Epidermal melanocyte (primary cell): Measurements from ENCODE around the gene FAM120C.
A peak's percentile ranks its signal among the peaks of the same experiment; 100 is the strongest.

Source experiments
- DNase-seq: peaks from one replicate; pipeline ENCODE4 v3.0.0; 2011; ENCODE audit warnings: low spot score; ENCODE audit not compliant: insufficient read length

Gene FAM120C, protein sequence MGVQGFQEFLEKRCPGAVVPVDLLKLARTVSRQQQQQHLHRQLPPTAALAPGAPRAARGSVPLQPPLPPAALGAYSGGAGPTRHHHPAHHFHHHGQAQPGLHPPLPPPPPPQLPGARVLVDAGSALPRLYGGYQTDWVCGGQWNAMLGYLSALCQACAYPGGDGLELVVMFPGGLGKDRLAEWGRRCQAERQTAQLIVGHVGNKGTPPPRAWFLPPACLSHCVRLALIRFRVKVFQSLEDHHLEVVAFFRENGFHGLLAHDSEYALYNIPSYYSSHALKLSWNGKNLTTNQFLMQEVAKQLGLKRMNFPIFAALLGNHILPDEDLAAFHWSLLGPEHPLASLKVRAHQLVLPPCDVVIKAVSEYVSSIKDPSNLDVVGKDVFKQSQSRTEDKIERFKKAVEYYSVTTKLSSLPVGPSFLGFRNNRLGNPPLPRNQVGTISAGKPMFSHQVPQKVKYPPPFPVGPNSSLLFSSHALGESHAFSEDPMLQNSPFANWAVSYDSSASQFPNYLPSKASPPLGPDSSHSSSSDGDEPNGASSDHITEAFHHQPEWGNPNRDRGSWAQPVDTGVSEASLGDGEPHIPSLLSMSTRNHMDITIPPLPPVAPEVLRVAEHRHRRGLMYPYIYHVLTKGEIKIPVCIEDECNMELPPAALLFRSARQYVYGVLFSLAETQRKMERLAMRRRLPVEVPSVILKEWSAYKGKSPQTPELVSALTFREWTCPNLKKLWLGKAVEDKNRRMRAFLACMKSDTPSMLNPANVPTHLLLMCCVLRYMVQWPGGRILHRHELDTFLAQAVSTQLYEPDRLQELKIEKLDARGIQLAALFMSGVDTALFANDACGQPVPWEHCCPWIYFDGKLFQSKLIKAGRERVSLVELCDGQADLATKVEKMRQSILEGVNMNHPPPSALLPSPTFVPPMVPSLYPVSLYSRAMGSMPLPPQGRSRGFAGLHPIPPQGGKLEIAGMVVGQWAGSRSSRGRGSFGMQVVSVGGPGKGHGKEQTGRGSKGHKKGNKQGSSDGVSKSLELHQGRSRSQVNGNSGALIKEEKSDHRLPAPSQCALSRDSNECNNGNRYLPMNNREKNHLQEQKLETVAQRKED

DNA sequence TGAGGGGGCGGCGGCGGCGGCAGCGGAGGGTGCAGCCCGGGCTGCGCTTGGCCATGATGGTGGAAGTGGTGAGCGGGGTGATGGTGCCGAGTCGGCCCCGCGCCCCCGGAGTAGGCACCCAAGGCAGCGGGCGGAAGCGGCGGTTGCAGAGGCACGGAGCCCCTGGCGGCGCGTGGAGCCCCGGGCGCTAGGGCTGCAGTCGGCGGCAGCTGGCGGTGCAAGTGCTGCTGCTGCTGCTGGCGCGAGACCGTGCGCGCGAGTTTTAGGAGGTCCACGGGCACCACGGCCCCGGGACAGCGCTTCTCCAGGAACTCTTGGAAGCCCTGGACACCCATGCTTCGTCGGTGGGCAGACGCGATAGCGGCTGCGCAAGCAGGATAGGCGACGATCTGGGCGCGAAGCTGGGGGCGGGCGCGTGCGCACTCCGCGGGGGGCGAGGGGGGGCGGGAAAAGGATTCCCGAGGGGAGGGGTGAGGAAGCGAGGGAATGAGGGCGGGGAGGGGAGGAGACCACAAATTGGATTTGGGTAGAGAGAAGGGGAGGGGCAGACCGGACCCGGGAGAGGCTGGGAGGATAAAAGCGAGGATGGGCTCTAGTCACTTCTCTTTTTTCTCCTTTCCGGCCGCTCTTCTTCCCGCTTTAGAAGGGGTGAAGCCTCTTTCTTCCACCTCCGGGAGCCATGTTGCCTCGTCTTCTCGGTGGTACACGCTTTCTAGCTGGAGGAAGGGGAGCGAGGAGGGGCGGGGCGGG, at the start of gene FAM120C:
FAM120C (minus strand) TSS at position 391 of the 750 bp plus-strand sequence; CDS start at position 335, 56 bp downstream.
- peak; percentile 62 for DNase-seq

GRCh38 chrX:54230435-54231148, 47.5 kb upstream of the FAM120C start:
- no peak for DNase-seq

DNA sequence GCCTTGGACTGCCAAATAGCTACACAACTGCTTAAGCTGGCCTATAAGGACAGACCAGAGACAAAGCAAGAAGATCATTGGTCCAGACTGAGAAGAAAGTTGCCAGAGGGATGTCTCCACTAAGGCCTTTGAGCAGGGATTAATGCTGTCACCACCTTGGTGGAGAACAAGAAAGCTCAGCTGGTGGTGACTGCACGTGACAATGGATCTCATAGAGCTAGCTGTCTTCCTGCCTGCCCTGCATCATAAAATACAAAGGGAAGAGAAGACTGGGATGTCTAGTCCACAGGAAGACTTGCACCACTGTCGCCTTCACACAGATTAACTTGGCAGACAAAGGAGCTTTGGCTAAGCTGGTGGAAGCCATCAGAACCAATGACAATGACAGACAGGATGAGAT, 40.5 kb upstream of the FAM120C start:
- no peak for DNase-seq

DNA sequence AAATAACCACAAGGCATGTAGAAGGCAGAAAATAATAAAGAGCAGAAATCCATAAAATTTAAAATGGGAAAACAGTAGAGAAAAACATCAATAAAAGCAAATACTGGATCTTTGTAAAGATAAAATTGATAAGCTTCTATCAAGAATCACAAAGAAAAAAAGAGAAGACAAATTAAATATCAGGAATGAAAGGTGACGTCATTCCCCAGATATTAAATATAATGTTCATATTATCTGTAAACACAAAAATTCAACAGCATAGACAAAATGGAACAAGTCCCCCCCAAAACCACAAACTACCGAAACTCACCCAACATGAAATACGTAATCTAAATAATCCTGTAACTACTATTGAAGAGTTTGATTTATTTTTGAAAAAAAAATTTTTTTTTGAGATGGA, 30.5 kb upstream of the FAM120C start:
- no peak for DNase-seq

GRCh38 chrX:54208531-54208930, 25.5 kb upstream of the FAM120C start:
- DNase-seq, result no peak

DNA sequence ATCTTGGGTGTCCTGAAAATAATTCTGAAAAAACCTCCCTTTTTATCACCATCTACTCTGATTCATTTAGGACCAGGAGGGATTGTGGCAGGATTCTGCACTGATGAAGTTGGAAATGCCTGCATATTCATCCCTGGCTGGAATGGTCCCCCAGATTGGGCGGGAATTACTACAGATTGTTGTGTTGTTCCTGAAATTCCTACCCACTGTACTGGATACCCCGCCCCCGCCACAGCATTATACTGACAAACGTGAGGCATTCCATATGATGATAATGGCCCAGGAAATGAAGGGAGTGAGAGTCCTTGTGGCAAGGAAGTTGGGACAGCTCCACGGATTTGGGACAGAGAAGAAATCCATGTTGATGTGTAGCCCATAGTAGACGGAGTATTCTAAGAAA, 15.2 kb upstream of the FAM120C start:
- DNase-seq, result no peak

GRCh38 chrX:54194982-54195588, 12.0 kb upstream of the FAM120C start:
- no peak for DNase-seq

DNA sequence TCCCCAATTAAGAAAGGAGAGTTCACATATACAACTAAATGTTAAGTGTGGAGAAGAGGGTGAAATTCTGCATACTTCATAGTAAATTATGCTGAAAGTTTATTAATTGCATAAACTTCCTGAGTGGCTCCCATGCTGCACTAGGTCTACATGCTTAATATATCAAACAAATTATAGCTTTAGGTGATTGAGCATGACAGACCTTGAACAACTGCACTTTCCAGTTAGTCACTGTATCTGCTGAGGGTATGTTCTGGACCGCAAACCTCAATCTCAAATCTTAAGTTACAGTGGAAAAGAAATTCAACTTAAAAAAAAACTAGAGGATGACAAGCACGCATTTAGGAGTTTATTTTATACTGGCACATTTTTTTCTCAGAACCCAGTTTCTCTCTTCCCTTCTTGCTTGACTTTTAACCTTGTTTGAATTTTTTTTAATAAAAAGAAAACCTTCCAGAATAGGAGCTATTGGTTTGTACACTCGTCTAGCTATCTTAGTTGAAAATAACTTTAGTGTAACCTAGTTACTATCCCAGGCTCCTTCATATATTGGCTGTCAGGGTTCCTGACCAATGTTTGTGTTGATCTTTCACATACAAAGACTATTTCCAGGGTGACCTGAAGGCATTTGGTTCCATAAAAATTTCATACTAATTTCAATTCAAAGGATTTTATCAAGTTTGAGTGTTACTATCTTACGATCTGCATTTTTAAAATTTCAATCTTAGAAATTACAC, 10.2 kb upstream of the FAM120C start:
- no peak for DNase-seq

DNA sequence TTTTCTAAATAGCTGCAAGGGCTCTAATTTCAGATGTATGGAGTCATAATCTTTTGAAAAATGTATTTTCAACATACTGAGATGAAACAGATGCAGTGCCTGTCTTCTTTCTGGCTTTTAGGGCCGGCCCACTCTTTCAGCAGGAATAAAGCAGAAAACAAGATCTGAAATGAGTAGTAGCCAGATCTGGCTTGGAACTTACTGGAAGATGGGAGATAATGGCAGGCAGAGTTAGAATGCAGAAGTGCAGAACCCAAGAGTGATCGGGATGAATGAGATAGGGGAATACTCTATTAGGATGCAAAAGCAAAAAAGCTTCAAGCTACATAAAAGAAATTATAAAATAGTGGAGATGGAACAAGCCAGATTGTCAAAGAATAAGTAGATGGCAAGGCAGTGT, 1.4 kb upstream of the FAM120C start:
- DNase-seq, result no peak

DNA sequence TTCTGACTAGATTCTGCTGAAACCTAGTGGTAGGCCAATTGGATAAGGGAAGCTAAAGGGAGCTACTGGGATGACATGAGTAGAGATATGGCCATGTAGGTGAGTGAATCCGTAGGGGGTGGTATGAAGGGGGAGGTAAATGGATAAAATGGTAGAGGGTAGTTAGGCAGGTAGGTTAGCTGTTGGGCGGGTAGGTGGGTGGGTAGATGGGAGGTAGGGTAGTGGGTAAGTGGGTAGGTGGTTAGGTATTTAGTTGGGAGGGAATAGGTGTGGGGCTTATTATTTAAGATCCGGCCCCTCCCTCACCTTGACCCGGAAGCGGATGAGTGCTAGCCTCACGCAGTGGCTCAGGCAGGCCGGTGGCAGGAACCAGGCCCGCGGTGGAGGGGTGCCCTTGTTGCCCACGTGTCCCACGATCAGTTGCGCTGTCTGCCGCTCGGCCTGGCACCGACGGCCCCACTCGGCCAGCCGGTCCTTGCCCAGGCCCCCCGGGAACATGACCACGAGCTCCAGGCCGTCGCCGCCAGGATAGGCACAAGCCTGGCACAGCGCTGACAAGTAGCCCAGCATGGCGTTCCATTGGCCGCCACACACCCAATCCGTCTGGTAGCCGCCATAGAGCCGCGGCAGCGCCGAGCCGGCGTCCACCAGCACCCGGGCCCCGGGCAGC, 725 bp downstream of the FAM120C start:
- DNase-seq, result no peak

- no peak for DNase-seq
These were observed 1.7 kb downstream of the FAM120C start for GRCh38 chrX:54181202-54181953.

- no peak for DNase-seq
These were observed 2.7 kb downstream of the FAM120C start for GRCh38 chrX:54180403-54180802.

- no peak for DNase-seq
These were observed 4.7 kb downstream of the FAM120C start for GRCh38 chrX:54178100-54178940.

- DNase-seq, result peak; percentile 19
These were observed 5.7 kb downstream of the FAM120C start for GRCh38 chrX:54177306-54177705.

GRCh38 chrX:54173791-54174190, 9.3 kb downstream of the FAM120C start:
- DNase-seq, result no peak

GRCh38 chrX:54172455-54172854, 10.6 kb downstream of the FAM120C start:
- no peak for DNase-seq

DNA sequence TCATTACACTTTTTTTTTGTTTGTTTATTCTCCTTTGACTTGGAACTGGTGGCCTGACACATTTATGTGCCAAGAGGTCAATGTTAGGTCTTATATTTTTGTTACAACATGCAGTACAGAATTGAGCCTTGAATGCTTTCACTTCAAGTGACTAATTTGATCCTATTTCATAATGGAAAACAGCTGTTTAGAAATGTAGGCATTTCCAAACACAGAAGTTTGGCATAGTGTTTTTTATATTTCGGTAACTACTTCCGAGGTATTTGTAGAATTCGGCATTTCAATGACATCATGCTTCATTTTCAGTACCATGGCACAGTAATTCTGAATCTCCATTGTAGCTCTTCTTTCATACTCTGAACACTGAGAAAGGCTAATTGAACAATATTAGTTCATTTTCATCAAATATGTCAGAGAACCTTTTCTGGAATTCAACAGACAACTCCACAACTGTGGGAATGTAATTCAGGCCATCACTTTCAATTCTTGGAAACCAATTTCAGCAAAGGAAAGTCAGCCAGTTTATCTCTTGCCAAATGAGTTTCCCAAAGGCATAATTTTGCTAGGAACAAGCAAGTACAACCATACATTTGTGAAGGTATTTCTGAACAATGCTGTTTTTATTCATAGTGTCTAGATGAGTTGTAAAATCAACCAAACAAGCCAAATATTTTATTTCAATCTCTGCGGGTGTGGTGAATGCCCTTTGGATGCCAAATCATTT, 11.4 kb downstream of the FAM120C start:
- DNase-seq, result no peak
